GM18498 (cell line): ENCODE data around the gene ACCSL.

ENCODE experiments used
- ATAC-seq: cut with Tn5 transposase; IDR thresholded peaks from one replicate; pipeline ENCODE4 v1.9.1; 2021; ENCODE audit warnings: mild to moderate bottlenecking, moderate library complexity; ENCODE audit not compliant: unreplicated experiment

ACCSL gene

DNA sequence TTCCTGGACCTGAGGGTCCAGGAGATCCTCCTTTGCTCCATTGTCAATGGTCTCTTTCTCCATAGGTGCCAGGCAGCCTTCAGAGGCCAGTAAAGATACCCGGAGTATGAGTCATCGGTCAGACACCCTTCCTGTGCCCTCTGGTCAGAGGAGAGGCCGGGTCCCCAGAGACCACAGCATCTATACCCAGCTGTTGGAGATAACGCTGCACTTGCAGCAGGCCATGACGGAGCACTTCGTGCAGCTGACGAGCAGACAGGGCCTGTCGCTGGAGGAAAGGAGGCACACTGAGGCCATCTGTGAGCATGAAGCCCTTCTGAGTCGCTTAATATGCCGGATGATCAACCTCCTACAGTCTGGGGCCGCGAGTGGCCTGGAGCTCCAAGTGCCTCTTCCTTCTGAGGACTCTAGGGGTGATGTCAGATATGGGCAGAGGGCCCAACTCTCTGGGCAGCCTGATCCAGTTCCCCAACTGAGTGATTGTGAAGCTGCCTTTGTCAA, at the start of gene ACCSL:
Gene ACCSL (plus strand): TSS at position 51 of the 501 bp plus-strand sequence. CDS start 56 bp downstream, at position 107.
- no peak for ATAC-seq

- no peak for ATAC-seq
Observed at GRCh38 chr11:43998308-43998707, 49.5 kb upstream of the ACCSL start.

DNA sequence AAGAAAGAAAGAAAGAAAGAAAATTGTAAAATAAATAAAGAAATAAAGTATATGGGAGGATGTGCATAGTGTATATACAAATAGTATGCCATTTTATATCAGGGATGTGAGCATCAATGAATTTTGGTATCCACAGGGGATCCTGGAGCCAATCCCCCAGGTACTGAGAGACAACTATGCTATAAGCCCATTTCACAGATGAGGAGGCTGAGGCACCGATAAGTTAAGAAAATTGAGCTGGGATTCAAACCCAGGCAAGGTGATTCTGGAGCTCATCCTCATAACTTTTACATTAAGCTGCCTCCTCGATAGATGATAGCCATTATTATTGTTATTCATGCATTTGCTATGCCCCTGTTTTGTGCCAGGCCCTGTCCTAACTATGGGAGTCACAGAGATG, 47.0 kb upstream of the ACCSL start:
- no peak for ATAC-seq

DNA sequence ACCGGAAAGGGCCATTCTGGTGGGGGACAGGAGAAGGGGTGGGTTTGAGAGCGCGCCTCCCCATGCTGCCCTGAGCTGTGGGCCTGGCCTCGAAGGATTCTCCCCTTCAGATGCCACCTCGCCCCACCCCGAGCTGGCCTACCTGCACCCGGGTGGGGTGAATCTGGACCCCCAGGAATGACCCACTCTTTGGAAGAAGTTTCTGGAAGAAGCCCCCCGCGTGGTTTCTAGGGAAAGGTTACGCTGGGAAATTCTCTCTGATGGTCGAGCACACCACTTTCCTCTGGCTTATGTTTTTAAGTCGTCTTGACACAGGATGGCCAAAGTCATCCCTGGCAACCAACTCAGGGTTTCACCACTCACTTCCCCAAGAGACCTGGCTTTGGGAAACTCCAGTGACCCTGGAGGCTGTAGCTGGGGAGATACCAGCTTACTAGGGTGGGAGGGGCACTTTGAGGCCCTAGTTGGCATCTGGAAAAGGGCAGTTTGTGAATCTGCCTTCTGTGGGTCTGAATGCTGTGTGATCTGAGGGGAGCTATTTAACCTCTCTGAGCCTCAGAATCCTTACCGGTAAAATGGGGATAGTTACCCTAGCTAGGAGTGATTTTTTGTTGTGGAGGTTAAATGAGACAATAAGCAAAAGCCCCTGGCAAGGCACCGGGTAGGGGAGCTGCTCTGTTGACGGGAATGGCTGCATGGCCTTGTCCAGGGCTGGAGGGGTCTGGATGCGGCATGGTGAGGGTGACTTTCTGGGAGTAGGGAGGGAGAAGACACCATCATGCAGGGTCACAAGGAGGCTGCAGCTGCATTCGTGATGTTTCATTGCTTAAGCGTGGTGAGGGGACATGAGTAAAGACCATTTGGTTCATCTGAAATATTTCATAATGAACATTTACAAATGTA, 45.3 kb upstream of the ACCSL start:
- no peak for ATAC-seq

DNA sequence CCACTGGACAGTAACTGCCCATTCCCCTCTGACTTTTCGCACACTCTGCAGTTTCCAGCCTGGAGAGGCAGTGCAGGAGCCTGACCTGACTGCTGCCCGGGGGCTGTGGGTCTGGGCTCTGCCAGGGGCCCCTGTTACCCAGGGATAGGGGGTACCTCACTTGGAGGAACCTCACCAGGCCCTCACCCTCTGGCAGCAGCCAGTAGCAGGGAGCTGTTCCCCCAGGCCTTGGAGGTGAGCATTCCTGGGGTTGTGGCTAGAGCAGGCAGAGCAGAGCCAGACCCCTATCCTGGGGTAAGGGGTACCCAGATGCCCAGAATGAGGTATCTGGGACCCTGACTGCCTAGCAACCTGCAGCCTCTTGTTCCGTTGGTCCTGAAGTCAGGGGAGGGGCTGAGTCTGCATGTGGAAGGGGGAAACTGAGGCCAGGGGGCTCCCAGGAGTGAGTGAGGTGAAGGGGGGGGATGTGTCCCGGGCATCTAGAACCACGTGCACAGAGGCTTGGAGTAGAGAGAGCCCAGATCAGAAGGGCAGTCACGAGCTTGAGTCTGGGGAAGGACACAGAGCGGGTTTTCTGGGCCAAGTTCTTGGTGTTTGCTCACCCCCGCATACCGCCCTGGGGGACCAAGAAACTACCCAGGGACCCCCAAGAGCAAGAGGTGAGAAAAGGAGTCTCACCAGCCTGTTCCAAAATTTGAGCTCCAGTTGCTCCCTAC, 43.9 kb upstream of the ACCSL start:
- no peak for ATAC-seq

GRCh38 chr11:44004452-44005062, 43.2 kb upstream of the ACCSL start:
- ATAC-seq = no peak

DNA sequence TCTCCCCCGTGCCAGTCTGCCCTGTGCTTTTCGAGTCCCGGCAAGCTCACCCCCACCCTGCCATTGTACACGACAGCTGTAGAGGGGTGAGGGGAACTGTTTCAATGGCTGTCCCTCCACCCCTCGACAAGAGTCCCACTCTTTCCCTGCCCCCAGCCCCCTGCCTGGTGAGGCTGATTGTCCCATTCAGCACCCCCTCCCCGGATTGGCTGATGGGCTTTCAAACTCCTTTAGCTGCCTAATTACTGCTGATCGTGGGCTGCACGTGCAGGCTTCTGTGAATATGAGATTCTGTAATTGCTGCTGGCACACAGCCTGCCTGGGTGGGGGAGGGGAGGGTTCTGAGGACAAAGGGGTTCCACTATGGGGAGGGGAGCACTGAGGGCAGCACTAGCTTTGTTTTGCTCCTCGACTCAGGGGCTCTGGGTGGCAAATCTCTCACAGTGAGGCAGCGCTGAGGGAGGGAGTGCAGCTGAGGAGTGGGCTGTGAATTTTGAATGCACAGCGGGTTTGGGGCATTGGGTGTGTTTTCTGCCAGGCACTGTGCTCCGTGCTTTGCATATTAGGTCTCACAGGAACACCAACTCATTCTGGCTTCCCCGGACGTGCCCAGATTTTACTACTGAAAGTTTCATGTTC, 42.6 kb upstream of the ACCSL start:
- ATAC-seq = no peak

DNA sequence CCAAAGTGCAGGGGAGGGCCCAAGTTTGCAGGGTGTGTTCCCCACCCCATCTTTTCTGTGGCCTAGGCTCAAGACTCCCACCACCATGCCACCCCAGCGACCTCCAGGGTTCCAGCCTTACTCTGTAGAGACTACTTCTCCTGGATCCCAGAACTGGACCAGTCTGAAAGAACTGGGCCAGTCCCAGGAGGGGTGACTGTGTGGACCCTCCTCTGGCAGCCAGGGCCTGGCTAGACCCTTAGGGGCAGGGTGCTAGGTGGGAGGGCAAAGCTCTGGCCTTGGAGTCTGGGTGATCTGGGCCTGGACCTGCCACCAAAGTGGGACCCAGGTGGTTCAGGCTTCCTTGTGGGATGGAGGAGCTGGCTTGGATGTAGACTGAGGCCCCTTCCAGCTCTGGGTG, 41.8 kb upstream of the ACCSL start:
- ATAC-seq = no peak

GRCh38 chr11:44006917-44007361, 40.8 kb upstream of the ACCSL start:
- no peak for ATAC-seq

GRCh38 chr11:44007481-44008087, 40.2 kb upstream of the ACCSL start:
- no peak for ATAC-seq

DNA sequence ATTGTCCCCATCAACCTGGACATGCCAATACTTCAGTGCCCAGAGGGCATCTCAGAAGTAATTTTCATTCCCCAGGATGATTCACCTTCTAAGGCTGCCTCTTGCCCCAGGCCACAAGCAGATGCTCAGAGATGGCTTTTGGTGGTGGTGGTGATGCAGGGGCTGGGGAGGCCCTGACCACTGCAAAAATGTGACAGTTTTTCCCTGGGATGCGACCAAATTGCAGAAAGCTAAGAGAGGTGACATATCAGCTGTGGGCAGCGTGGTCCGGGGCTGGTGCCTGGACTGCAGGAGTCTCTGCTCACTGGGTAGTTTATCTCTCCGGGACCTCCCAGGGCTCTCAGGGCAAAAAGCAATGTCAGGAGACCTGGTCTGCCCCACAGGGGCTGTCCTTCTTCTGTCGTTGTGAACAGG, 39.7 kb upstream of the ACCSL start:
- ATAC-seq = no peak

DNA sequence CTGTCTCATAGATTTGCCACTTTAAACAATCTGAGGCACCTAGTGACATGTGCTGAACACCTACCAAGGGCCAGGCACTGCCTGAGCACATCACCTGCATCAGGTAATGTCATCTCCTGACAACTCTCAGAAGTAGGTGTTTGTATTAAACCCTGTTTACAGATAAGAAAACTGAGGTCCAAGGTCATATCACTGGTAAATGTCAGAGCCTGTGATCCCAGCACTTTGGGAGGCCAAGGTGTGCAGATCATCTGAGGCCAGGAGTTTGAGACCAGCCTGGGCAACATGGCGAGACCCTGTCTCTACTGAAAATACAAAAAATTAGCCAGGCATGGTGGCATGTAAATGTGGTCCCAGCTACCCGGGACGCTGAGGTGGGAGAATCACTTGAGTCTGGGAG, 39.1 kb upstream of the ACCSL start:
- no peak for ATAC-seq

GRCh38 chr11:44010789-44011251, 37.0 kb upstream of the ACCSL start:
- no peak for ATAC-seq

DNA sequence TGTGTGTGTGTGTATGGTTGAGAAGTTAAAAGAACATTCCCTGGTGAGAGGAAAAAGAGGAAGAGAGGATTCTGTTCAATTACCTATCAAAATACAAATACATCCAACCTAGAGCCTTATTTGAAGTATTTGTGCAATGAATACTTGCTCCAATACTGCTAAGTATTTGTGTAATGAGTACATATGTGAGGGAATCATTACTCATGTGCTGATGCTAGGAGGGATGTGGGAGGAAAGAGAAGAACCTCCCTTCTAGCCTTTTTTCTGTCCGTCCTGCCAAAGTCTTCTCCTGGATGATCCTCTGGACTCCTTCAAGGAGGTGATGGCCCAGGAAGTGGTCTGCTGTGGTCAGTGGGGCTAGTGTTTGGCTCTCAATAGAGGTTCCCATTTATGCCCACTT, 36.0 kb upstream of the ACCSL start:
- ATAC-seq = no peak

- ATAC-seq = no peak
Observed at GRCh38 chr11:44014968-44015623, 32.7 kb upstream of the ACCSL start.

DNA sequence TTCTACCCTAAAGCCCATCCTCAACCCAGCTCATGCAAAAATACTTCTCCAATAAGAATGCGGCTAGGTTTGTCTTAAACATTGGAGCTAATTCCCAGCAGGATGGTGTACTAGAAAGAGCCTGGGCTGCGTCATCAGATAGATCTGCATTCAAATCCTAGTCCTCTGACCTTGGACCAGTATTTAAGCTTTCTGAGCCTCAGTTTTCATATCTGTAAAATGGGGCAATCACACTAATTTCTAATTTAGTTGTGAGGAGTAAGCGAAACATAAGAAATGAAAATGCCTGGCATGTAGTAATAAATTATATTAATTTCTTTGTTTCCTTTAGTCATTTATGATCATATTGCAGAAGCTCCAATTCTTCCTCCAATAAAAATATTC, 32.2 kb upstream of the ACCSL start:
- ATAC-seq = no peak

GRCh38 chr11:44016131-44016530, 31.6 kb upstream of the ACCSL start:
- no peak for ATAC-seq

GRCh38 chr11:44016546-44017442, 31.0 kb upstream of the ACCSL start:
- no peak for ATAC-seq
